Sigmoid colon (tissue), 7 donors: ENCODE measurements around the gene IRF6. TPM values are rescaled to one million over a fixed set of nuclear protein-coding genes. Genes with fewer than 3 reads are reported as not detected.

Source experiments
- DNase-seq: peaks from one replicate; pipeline ENCODE4 v3.0.0-alpha.2; 2019
- H3K27ac ChIP-seq, 4 donors: fragments of 200-600 bp; sonication (generic); one replicate each; pipeline ENCODE4 v1.5.1; 2016 to 2019; ENCODE audit warnings: mild to moderate bottlenecking in 1 of 4
- H3K27me3 ChIP-seq, 3 donors: fragments of 200-600 bp; sonication (generic); one replicate each; pipeline ENCODE4 v1.5.1; 2019; ENCODE audit warnings: mild to moderate bottlenecking in 1 of 3
- H3K36me3 ChIP-seq, 4 donors: fragments of 200-600 bp; sonication (generic); one replicate each; pipeline ENCODE4 v1.5.1; 2016 to 2019
- H3K4me1 ChIP-seq, 4 donors: fragments of 200-600 bp; sonication (generic); one replicate each; pipeline ENCODE4 v1.5.1; 2017 to 2019
- H3K4me3 ChIP-seq, 4 donors: fragments of 200-600 bp; sonication (generic); one replicate each; pipeline ENCODE4 v1.5.1; 2017 to 2019; ENCODE audit warnings: mild to moderate bottlenecking in 2 of 4, moderate library complexity in 1 of 4
- H3K9me3 ChIP-seq, 4 donors: fragments of 200-600 bp in 3 of 4; sonication (generic) in 3 of 4; one replicate each; pipeline versions ENCODE4 v1.5.1 to v1.6.1; 2013 to 2019
- CTCF ChIP-seq, 4 experiments: fragments of 450-650 bp in 3 of 4; fragments of 200-600 bp in 1 of 4; IDR thresholded peaks; one replicate each; pipeline ENCODE4 v1.5.1; 2016 to 2019; ENCODE audit warnings: antibody characterized with exemption in 4 of 4, mild to moderate bottlenecking in 3 of 4, moderate library complexity in 2 of 4
- EP300 ChIP-seq, 4 donors: sonication (generic); formaldehyde crosslinking; IDR thresholded peaks; one replicate each; pipeline ENCODE4 v1.6.1; 2017; ENCODE audit warnings: antibody characterized with exemption in 4 of 4
- POLR2A ChIP-seq, 2 donors: fragments of 450-650 bp; IDR thresholded peaks; one replicate each; pipeline ENCODE4 v1.6.1; 2016; ENCODE audit warnings: antibody characterized with exemption in 2 of 2, mild to moderate bottlenecking in 2 of 2, moderate library complexity in 2 of 2
- POLR2AphosphoS5 ChIP-seq, 4 donors: sonication (generic); formaldehyde crosslinking; IDR thresholded peaks; one replicate each; pipeline ENCODE4 v1.6.1; 2017; ENCODE audit warnings: antibody characterized with exemption in 4 of 4
- WGBS, 2 donors: extraction: QIAGEN DNeasy Blood & Tissue Kit; methylation state at CpG; one replicate each; pipeline ENCODE4 v1.1.7; 2013; 5-methylcytosine and 5-hydroxymethylcytosine counted together
- intact Hi-C: fragments of 100-400 bp; cut with DNase I; formaldehyde crosslinking; loops from one replicate; pipeline ENCODE4 v1.15.1; 2023
- polyA plus RNA-seq, 3 donors: library from polyadenylated mRNA; stranded (reverse); fragments of 200-250 nt; gene quantifications; one replicate each; pipeline ENCODE4 v1.2.3, GENCODE V29; 2013
- total RNA-seq, 4 donors: library from RNA; depleted of rRNA; stranded (reverse); fragments of >200 nt; gene quantifications; one replicate each; pipeline ENCODE4 v1.1.0, GENCODE V29; 2016
- donor health status: healthy with polysubstance abuse.
- donor health status: Bipolar disorder and iron deficiency.
- donor health status: healthy.

Gene IRF6
- total and polyA plus RNA-seq, 7 donors, result 0.28 to 58.5 (median 1.1) TPM

DNA sequence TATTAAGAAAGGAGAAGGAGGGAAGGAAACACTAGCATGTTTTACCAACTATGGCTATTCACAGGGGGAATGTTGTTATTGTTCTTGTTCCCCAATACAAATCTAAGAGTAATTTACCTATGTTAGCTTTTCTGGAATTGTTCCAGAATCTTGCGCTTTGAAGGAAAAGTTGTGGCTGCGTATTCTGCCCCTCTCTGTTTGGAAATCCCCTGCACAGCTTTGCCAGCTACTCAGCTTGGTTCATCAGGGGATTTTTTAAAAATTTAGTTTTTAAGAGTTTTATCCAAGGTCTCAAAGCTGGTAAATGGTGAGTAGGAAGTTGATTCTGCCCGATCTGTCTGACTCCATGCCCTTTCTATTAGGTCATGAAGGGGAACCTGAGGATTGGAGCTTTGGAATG is 9.5 kb upstream of the IRF6 start:
- no peak for DNase-seq
- 87 to 88% methylated on average over 3 of the region's 3 CpGs for WGBS, 2 donors
- Histone ChIP-seq H3K4me1 (no peaks in the 10 kb centered on the region), H3K27me3 (no peaks in the 10 kb centered on the region), H3K36me3 (no peaks in the 10 kb centered on the region), H3K4me3 (no peak overlapping the region), H3K27ac (no peak overlapping the region), H3K9me3 (no peaks in the 10 kb centered on the region)
- intact Hi-C loops, result no loop called here
- TF ChIP-seq CTCF (IDR thresholded peaks at IDR 0.05) (no peak), POLR2AphosphoS5 (IDR thresholded peaks at IDR 0.05) (no peak), EP300 (IDR thresholded peaks at IDR 0.05) (no peak), POLR2A (IDR thresholded peaks at IDR 0.05) (no peak)

GRCh38 chr1:209813902-209814301 is 8.0 kb upstream of the IRF6 start:
- H3K9me3 ChIP-seq, result no peaks in the 10 kb centered on the region
- no peaks in the 10 kb centered on the region for H3K36me3 ChIP-seq
- 91 to 92% methylated on average over 4 of the region's 4 CpGs for WGBS, 2 donors
- TF ChIP-seq CTCF (IDR thresholded peaks at IDR 0.05), result no peak
- no peak for TF ChIP-seq POLR2A (IDR thresholded peaks at IDR 0.05)
- TF ChIP-seq POLR2AphosphoS5 (IDR thresholded peaks at IDR 0.05), result no peak
- no peak for TF ChIP-seq EP300 (IDR thresholded peaks at IDR 0.05)
- no peak overlapping the region for H3K4me3 ChIP-seq
- H3K27ac ChIP-seq, result no peak overlapping the region
- no peaks in the 10 kb centered on the region for H3K27me3 ChIP-seq
- H3K4me1 ChIP-seq, result no peaks in the 10 kb centered on the region
- intact Hi-C loops, result no loop called here
- DNase-seq, result no peak

GRCh38 chr1:209810783-209811182 is 4.8 kb upstream of the IRF6 start:
- peaks cover 0 to 2% (median 0%) of the 10 kb centered on the region in 3 donors for H3K27me3 ChIP-seq
- no peak for TF ChIP-seq EP300 (IDR thresholded peaks at IDR 0.05)
- no peak for TF ChIP-seq CTCF (IDR thresholded peaks at IDR 0.05)
- TF ChIP-seq POLR2AphosphoS5 (IDR thresholded peaks at IDR 0.05), result no peak
- TF ChIP-seq POLR2A (IDR thresholded peaks at IDR 0.05), result no peak
- no peaks in the 10 kb centered on the region for H3K9me3 ChIP-seq
- H3K4me3 ChIP-seq, result no peak overlapping the region
- no peak for DNase-seq
- H3K27ac ChIP-seq, result no peak overlapping the region
- no peaks in the 10 kb centered on the region for H3K36me3 ChIP-seq
- peaks cover 0 to 8% (median 6%) of the 10 kb centered on the region in 4 donors for H3K4me1 ChIP-seq
- 91 to 96% methylated on average over 5 of the region's 5 CpGs for WGBS, 2 donors
- intact Hi-C loops, result no loop called here

GRCh38 chr1:209809611-209810010 is 3.7 kb upstream of the IRF6 start:
- WGBS, 2 donors, result 90 to 91% methylated on average over 4 of the region's 4 CpGs
- intact Hi-C loops, result no loop called here
- Histone ChIP-seq H3K36me3 (no peaks in the 10 kb centered on the region), H3K4me3 (no peak overlapping the region), H3K27ac (no peak overlapping the region), H3K27me3 (peaks cover 0 to 4% (median 0%) of the 10 kb centered on the region in 3 donors), H3K4me1 (peaks cover 0 to 8% (median 7%) of the 10 kb centered on the region in 4 donors), H3K9me3 (no peaks in the 10 kb centered on the region)
- TF ChIP-seq POLR2AphosphoS5 (IDR thresholded peaks at IDR 0.05), result no peak
- no peak for TF ChIP-seq POLR2A (IDR thresholded peaks at IDR 0.05)
- TF ChIP-seq EP300 (IDR thresholded peaks at IDR 0.05), result no peak
- TF ChIP-seq CTCF (IDR thresholded peaks at IDR 0.05), result no peak
- DNase-seq, result no peak

GRCh38 chr1:209808059-209808581 is 2.2 kb upstream of the IRF6 start:
- TF ChIP-seq POLR2A (IDR thresholded peaks at IDR 0.05), result no peak
- TF ChIP-seq POLR2AphosphoS5 (IDR thresholded peaks at IDR 0.05), result no peak
- TF ChIP-seq EP300 (IDR thresholded peaks at IDR 0.05), result no peak
- TF ChIP-seq CTCF (IDR thresholded peaks at IDR 0.05), result no peak
- Histone ChIP-seq H3K4me3 (no peak overlapping the region), H3K4me1 (peaks cover 0 to 8% (median 7%) of the 10 kb centered on the region in 4 donors), H3K36me3 (no peaks in the 10 kb centered on the region), H3K27ac (no peak overlapping the region), H3K27me3 (peaks cover 0 to 4% (median 0%) of the 10 kb centered on the region in 3 donors), H3K9me3 (no peaks in the 10 kb centered on the region)
- intact Hi-C loops, result no loop called here
- DNase-seq, result no peak
